NB4 (cell line): Measurements from ENCODE around the gene RRAD.

ENCODE experiments used
- CTCF ChIP-seq: IDR thresholded peaks from one replicate; pipeline ENCODE4 v1.5.1; 2012; ENCODE audit warnings: low read depth, low read length
- MAX ChIP-seq: IDR thresholded peaks from 2 replicates; pipeline ENCODE4 v1.6.1; 2011; ENCODE audit warnings: low read depth, low read length
- POLR2A ChIP-seq: IDR thresholded peaks from 2 replicates; pipeline ENCODE4 v1.6.1; 2011; ENCODE audit warnings: mild to moderate bottlenecking; ENCODE audit not compliant: insufficient read length; ENCODE audit errors: extremely low read depth

GRCh38 chr16:66894948-66895688, 30.2 kb downstream of the RRAD start:
- TF ChIP-seq POLR2A (no peak), CTCF (peak; percentile 94), MAX (no peak)
